HG03139 (cell line): ENCODE measurements around the gene KPNA1.
"Not testable (repeated sequence)": the region's sequence is repeated elsewhere in the genome, so short reads cannot be mapped to it uniquely, and the experiment has no call there.

ENCODE experiments used
- ATAC-seq: cut with Tn5 transposase; IDR thresholded peaks from one replicate; pipeline ENCODE4 v1.9.1; 2021; ENCODE audit not compliant: unreplicated experiment

KPNA1 gene

DNA sequence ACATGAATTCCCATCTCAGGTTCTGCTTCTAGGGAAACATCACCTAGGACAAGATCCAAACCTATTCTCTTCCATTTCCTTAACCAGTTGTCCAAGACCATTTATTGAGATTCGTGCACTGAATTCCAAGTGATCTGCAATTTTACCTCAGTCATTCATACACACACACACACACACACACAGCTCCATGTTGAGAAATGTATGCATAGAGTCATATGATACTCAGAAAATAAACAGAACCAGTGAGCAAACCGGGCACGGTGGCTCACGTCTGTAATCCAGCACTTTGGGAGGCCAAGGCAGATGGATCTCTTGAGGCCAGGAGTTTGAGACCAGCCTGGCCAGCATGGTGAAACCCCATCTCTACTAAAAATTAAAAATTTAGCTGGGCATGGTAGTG, 6.1 kb upstream of the KPNA1 start:
- no peak for ATAC-seq

DNA sequence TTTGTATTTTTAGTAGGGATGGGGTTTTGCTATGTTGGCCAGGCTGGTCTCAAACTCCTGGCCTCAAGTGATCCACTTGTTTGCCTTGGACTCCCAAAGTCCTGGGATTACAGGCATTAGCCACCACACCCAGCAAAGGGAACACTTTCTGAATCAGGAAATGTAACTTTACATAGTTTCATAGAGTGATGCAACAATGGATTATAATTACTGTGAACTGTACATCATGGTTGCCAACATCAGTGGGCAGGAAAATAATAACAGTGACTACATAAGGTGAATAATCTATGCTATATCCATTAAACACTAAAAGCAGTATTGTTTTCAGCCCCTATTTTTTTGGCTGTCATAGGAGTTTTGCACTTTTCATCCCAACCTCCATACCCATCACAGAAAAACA, 5.0 kb upstream of the KPNA1 start:
- ATAC-seq, result no peak

DNA sequence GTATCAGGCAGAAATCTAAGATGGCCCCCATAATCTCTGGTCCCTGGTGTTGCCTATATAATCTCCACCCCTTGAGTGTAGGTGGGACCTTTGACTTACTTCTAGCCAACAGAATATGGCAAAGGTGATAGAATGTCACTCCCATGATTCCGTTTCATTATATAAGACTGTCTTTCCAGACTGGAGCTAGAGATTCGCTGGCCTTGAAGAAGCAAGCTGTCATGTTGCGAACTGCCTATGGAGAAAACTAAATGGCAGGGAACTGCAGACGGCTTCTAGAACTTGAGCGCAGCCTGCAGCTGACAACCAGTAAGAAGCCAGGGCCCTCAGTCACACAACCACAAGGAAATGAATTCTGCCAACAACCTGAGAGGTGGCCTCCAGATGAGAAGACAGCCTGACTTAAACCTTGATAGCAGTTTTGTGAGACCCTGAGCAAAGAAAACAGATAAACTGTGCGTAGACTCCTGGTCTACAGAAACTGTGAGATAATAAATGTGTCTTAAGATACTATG, 2.2 kb upstream of the KPNA1 start:
- no peak for ATAC-seq

DNA sequence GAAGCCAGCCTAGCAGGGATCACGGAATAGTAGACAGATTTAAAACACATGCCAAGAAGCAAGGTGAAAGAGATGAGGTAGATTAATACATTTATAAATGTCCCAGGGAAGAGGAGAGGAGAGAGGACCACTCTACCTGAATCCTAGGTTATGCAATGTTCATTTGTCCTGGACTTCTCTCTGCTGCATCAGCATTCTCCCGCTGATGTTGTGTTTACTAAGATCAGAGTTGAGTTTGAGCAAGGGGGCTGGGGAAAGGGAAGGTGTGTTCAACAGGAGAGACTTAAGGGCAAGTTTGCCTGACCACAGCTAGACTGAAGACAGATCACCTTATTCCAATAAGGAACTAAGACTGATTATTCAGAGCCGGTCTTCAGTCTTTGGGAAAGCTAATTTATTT, 1.1 kb upstream of the KPNA1 start:
- no peak for ATAC-seq

DNA sequence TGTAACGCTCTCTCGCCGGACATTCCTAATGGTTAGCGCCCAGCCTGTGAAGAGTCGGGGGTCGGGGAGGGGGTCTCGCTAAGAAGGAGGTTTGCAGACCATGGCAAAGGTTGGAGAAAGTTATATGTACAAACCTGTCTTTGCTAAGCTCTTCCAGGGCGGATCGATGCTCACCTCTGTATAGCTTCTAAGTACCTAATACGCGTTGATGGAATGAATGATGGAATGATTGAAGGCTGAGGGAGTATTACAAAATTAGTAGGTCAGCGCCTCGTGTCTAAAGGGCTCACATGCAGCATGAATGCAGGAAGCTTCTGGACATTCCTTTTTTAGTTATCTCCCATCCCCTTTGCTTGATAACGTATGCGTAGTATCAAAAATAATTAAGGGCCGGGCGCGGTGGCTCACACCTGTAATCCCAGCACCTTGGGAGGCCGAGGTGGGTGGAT, 305 bp upstream of the KPNA1 start:
- ATAC-seq, result no peak

DNA sequence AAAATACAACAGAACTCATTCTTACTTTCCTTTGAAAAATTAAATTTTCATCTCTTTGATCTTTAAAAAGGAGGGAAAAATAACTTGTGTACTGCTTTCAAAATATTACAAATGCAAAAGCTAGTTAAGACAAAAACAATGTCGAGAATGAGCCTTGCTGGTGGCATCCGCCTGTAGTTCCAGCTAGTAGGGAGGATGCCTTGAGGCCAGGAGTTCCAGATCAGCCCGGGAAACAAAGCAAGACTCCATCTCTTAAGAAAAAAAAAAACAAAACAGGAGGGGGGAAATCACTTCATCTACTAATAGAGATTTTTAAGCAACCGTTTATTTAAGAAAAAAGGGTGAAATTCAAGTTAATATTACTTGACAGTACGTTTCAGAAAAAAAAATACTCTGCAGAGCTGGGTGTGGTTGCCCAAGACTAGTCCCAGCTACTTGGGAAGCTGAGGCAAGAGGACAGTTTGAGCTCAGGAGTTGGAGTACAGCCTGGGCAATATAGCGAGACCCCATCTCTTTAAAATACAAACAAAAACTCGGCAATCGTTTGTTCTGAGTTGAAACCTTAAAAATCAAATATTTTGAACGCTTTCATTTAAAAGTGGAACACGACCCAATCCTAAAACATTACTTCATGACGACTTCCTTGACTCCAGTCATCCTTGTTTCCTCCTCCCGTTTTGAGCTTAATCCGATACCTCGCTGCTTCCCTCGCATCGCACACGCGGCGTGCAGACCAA, 1.2 kb downstream of the KPNA1 start:
- no peak for ATAC-seq

DNA sequence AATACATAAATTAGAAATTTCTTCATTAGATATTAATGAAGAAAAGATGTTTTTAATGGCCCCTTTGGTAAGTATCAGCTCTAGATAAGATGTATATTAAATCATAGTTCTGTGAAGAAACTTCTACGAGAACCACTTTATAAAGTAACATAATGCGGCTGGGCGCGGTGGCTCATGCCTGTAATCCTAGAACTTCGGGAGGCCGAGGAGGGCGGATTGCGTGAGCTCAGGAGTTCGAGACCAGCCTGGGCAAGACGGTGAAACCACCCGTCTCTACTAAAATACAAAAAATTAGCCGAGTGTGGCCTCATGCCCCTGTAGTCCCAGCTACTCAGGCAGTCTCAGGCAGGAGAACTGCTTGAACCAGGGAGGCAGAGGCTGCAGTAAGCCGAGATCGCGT, 2.5 kb downstream of the KPNA1 start:
- no peak for ATAC-seq

DNA sequence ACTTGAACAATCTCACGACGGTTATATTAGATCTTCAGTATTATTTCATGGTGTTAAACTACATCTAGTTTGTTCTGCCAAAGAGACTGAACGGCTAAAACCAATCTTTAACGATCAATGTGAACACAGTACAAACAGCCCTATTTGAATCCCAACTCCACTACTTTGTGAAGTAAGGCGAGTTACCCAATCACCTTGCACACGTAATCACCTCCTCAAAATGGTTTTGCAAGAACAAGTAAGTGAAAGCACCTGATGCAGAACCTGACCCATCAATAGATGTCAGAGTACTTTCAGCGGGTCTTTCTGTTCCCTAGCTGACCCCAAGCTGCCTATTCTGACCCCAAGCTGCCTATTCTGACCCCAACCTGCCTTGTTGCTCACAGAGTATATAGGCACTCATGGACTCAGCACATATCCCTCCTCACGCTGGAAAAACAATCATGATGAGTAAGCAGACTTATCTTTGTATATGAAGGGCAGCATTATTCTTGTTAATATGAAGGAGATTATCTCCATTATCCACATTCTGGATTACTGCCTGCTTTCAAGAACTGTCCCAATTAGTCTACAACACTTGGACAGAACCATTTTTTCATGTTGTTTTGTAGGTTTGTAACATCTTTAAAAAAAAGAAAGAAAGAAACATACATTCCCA, 3.7 kb downstream of the KPNA1 start:
- ATAC-seq, result no peak

DNA sequence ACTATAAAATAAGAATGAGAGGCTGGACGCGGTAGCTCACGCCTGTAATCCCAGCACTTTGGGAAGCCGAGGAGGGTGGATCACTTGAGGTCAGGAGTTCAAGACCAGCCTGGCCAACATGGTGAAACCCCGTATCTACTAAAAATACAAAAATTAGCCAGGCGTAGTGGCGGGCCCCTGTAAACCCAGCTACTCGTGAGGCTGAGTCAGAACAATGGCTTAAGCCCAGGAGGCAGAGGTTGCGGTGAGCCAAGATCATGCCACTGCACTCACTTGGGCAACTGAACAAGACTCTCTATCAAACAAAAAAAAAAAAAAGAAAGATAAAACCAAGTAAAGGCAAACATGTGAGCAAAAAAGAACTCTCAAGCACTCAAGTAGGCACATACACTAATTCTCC, 5.8 kb downstream of the KPNA1 start:
- ATAC-seq, result not testable (repeated sequence)

DNA sequence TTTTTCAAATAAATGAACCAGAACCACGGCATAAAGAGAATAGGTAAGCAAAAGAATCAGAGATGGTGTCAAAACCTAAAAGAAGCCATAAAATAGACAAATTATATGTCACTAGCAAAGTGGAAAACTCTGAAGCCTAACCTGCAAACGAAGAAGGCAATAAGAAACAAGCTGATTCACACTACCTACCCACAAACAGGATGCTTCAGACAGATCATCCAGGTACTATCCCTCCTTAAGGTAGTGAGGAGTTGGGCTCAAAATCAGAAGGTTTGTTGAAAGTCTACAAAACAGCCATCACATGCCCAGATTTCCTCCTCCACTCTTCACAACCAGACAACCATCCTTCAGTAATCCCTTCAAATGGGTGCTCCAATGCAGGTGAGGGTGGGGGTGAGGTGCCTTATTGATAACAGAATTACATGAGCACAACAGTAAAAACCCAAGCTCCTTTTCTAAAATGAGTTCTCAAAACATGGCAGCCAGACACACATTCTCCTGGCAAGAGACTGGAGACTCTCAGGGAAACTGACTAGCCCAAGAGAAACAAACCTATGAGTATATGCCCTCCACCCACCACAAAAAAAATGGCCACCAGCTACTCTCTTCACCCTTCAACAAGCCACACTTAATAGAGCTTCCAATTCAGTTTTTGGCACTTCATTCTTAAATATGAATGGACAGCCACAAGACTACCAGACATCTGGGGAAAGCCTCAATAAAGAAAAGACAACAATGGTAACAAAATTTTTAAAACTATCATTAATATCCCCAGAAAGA, 6.4 kb downstream of the KPNA1 start:
- ATAC-seq, result no peak

DNA sequence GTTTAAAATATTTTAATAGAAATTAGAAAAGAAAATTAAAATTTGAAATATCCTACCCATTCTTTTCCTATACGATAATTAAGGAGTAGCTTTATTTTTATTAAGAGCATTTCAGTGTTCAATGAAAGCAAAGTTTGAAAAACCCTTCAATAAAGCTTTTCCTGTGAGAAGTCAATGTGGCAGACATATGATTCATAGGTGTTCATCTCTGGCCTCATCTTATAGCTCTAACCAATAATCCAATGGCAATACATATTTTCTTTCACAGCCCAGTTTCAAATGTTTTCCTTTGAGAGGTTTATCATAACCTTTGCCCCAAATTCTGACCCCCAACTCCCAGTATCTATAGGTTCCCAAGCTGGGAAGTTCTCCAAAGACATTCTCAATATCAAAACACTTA, 8.3 kb downstream of the KPNA1 start:
- no peak for ATAC-seq

DNA sequence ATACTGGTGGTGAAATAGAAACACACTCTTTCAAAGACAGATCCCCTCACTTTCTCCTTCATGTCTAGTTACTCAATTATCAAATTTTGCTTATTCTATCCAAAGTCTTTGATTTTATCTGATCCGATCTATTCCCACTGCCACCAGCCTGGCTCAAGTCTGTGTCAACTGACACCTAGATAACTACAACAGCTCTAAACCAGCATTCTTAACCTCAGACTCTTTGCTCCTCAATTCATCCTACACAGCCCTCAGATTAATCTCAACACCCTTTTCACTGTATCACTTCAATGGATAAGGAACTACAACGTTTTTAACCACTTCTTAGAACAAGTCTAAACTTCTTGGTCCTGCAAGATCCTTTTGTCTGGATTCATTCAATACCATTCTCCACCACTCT, 9.1 kb downstream of the KPNA1 start:
- ATAC-seq, result no peak

DNA sequence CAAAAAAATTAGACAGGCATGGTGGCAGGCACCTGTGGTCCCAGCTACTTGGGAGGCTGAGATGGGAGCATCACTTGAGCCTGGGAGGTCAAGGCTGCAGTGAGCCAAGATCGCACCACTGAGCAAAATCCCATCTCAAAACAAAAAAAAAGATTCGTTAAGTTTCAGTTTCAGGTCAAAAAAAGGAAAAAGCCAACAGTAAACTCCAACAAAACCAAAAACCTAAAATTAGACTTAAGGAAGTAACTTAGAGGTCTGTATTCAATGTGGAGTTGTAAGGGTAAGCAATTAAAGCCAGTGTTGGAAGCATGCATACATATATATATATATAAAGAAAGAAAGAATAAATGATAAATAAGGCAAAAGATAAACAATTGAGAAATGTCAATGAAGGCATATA, 11.8 kb downstream of the KPNA1 start:
- no peak for ATAC-seq

DNA sequence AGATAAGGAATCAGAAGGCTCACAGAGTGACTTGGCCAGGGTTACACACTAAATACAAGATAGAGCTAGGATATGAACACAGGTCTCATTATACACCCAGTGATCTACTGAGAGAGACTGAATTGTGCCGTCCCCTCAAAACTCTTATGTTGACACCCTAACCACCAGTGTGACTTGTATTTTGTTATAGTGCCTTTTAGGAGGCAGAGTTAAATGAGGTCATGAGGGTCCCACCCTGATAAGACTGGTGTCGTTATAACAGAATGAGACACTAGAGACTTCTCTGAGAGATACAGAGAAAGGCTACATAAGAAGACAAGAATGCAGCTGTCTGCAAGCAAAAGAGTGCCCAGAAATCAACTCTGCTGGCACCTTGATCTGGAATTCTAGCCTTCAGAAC, 12.6 kb downstream of the KPNA1 start:
- ATAC-seq, result no peak

DNA sequence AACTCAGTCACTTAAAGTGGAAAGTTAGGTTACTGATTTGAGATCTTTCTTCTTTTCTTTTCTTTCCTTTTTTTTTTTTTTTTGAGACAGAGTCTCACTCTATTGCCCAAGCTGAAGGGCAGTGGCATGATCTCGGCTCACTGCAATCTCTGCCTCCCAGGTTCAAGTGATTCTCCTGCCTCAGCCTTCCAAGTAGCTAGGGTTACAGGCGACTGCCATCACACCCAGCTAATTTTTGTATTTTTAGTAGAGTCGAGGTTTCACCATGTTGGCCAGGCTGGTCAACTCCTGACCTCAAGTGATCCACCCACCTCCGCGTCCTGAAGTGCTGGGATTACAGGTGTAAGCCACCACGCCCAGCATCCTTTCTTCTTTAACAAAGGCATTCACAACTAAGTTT, 13.8 kb downstream of the KPNA1 start:
- ATAC-seq, result not testable (repeated sequence)

DNA sequence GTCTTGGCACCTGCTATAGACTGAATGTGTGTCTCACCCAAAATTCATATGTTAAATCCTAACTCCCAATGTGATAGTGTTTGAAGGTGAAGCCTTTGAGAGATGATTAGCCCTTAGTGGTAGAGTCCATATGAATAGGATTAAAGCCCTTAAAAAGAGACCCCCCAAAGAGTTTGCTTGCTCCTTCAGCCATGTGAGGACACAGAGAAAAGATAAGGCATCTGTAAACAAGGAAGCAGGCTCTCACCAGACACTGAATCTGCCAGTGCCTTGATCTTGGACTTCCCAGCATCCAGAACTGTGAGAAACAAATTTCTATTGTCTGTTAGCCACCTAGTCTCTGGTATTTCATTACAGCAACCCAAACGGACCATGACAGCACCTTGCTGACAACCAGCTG, 16.6 kb downstream of the KPNA1 start:
- ATAC-seq, result no peak

DNA sequence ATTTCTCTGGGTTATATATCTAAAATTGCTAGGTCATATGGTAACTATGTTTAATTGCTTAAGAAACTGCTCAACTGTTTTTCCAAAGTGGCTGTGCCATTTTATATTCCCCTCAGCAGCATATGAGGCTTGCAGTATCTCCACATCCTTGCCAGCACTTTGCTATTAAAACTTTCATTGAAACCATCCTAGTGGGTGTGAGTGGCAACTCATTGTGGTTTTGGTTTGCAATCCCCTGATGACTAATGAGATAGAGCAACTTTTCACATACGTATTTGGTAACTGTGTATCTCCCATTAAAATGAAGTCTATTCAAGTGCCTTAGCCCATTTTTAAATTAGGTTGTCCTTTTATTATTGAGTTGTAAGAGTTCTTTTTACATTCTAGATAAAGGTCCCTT, 17.3 kb downstream of the KPNA1 start:
- ATAC-seq, result no peak

DNA sequence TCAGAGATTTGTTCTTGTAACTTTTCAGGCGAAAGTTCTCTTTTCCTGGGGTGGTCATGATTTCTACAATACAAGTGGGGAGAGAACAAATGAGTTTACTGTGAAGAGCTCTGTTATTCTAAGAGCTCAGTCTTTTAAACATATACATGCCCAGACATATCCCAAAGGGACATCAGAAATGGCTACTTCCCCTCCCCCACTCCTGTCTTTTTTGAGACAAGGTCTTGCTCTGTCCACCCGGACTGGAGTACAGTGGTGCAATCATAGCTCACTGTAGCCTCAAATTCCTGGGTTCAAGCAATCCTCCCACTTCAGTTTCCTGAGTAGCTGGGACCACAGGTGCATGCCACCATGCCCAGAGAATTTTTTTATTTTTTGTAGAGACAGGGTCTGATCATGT, 18.2 kb downstream of the KPNA1 start:
- ATAC-seq, result no peak

DNA sequence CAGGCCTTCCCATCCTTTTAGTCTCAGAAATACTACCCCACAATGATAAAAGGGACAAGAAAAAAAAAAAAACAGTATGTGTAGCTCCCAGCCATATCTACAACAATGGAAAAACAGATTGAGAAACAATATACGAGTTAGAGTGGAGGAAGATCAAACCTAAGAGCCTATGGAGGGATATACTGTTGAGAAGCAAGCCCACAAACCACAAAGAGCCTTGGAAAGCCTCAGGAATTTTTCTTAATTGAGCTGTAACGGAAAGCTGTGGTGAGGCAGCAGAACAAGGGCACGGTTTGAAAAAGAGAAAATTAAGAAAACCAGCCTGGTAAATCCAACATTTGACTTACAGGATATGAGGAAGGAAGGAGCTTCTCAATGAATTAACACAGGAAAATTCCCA, 21.4 kb downstream of the KPNA1 start:
- no peak for ATAC-seq

DNA sequence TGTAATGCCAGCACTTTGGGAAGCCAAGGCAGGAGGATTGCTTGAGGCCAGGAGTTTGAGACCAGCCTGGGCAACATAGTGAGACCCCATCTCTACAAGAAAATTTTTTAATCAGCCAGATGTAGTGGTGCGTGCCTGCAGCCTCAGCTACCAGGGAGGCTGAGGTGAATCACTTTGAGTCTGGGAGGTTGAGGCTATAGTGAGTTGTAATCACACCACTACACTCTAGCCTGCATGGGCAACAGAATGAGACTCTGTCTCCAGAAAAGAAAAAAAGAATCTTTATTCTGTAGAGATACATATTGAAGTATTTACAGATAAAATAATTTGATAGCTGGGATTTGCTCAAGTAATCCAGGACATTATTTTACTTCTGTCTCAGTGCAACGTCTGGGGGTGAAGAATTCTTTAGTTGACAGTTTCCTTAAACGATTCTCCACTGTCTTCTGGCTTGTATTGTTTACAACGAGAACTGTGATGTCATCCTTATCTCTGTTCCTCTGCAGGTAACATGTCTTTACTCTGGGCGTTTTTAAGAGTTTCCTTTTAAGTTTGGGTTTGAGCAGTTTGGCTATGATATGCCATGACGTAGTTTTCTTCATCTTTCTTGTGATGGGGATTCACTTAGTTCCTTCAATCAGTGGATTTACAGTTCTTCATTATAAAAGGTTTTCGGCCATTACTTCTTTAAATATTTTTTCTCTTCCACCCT, 26.3 kb downstream of the KPNA1 start:
- ATAC-seq, result no peak

DNA sequence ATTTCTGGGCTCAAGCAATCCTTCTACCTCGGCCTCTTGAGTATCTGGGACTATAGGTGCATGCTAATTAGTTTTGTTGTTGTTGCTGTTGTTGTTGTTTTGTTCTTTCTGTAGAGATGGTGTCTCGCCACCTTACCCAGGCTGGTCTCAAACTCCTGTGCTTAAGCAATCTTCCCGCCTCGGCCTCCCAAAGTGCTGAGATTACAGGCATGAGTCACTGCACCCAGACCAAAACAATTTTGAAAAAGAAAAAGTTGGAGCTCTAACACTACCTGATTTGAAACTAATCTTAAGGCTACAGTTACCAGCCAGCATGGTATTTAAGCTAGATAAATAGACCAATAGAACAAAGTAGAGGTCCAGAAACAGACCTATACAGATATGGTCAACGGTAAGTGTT, 29.8 kb downstream of the KPNA1 start:
- ATAC-seq, result no peak
